GM18519 (cell line): ENCODE results near the gene CDK14.
A peak's percentile ranks its signal among the peaks of the same experiment; 100 is the strongest.

Experiments used
- ATAC-seq: cut with Tn5 transposase; IDR thresholded peaks from one replicate; pipeline ENCODE4 v1.9.1; 2021; ENCODE audit warnings: mild to moderate bottlenecking, moderate library complexity; ENCODE audit not compliant: unreplicated experiment, low FRiP score

Gene CDK14

DNA sequence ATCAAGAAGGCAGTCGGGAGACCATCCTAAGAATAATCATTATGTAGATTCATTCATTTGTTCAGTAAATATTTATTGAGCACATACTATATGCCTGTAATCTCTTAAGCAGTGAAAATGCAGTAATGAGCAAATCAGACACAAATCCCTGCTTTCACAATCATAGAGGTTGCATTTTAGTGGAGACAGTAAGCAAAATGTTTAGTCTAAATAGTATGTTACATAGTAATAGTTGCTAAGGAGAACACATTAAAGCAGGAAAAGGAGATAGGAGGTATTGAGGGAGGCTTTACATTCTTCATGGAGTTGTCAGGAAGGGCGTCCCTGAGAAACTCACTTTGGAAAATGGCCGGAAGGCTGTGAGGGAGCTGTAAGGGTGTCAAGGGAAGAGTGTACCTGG is 79.9 kb downstream of the CDK14 start:
- no peak for ATAC-seq

DNA sequence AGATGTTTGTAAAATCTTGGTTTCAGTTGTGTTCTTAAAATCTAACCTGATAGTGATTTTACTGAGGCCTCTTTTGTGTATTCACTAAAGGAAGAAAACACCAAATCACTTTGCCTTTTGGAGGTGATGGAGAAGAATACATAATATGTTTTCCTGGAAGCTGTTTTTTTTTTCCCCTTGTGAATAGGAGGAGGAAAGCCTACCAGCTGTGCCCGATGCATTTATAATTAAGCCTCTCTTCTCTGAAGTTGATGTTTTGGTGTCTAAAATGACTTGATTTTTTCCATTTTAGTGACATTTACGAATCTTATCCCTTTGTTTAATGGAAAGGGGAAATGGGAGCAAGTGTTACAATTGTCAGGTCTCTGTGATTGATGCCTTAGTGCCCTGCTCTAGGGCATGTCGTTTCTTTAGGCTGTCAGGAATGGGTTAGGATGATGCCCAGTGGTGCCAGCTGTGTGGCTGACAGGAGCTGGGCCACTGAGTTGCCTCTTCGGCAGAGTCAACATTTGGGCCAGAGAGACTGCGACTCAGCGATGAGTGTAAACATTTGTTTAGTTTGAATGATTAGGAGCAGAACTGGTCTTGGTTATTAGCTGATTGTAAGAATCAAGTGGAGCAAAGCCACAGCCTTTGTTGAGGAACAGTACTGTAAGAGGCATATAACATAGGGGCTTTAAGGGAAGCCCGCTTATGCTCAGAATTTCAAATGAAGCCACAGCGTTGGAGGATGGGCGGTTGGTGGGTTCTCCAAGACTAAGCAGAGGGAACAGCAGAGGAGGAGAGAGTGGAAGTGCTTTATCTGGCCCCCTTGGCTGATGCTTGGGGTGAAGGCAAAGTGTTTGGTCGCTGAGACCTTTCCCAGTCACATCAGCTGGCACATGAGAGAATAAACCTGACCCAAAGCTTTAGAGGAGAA is 81.6 kb downstream of the CDK14 start:
- ATAC-seq, result no peak

DNA sequence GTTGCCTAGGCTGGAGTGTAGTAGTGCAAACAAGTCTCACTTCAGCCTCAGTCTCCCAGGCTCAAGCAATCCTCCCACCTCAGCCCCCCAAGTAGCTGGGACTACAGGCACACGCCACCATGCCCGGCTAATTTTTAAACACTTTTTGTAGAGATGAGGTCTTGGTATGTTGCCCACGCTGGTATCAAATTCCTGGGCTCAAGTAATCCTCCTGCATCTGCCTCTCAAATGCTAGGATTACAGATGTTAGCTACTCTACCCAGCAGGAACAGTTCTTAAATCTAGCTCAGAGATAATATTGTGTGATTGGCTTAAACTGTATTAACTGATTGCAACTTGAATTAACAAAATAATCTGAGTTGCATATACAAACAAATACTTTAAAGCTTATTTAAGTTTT is 82.9 kb downstream of the CDK14 start:
- no peak for ATAC-seq

DNA sequence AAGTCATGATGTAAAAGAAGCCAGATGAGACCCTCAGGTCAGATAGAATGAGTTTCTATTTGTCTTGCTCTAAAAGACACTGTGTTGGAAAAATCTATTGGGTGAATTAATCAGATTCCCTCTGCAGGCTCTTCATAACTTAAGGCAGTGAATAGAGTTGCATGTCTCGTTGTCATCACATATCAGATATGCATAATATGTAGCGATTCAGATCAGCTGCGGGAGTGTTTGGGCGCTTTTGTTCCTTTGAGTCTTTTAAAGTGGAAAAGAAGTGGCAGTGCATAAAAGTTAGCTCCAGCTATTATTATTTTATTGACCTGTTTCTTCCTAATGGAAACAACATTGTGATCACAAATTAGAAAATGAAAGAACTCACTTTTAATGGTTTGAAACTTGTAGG is 84.4 kb downstream of the CDK14 start:
- ATAC-seq, result no peak

DNA sequence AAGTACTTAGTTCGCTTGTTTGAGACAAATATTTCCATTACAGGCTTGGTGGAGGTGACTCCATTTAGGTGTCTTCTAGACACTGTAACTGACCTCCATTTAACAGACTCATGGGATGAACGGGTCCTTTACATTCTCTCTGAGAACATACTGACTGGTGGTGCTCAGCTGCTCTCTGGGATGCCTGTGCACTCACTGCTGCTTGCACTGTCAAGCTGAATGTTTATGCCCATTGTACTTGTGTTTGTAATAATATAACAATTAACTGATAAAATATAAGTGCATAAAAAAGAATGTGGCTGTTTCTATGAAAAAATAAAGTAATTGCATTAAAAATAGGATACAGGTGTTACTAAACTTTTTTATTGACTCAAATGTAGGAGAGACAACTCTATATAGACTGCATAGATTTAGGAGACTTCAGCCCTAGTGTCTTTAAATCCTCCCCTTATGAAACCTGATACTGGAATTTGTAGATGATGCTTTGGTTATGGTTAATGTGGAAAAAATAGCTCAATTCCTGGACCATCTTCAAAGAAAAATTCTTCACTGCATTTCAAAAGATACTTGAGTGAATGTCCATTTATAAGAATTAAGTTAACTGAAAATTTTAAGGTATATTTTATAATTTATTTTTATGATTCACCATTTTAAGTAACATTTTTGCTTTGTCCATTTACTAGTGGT is 85.4 kb downstream of the CDK14 start:
- no peak for ATAC-seq

DNA sequence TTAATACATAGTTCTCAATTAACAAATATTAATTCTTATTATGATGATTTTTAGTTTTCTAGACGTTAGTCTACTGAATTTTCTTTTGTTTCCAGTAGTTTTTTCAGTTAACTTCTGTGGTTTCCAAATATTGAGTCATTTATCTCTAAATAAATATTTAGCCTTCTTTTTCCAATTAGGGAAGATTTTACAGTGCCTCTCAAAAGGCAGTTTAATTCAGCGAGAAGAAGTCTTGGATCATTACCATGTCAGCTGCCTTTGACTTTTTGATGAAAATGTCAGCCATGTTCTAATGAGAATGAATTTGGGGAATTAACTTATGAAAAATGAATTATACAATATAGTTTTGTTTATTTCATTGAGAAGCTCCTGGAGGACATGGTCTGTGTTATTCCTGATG is 90.0 kb downstream of the CDK14 start:
- ATAC-seq, result no peak

DNA sequence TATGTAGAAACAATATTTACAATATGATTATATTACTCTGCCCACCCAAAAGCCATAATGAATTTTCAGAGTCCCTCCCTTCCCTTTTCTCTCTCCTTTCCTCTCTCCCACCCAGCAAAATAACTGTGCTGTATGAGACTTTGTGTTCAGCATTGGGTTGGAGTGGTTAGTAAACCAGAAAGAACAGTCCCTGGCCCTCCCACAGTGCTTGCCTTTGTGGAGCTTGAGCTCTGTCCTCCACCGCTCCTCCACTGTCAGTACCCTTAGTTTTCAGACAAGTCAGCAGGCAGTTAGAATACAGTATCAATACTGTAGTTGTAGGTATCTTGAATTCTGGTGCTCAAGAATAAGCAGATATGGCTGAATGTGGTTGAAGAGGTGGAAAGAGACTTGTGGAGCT is 92.7 kb downstream of the CDK14 start:
- ATAC-seq, result no peak

DNA sequence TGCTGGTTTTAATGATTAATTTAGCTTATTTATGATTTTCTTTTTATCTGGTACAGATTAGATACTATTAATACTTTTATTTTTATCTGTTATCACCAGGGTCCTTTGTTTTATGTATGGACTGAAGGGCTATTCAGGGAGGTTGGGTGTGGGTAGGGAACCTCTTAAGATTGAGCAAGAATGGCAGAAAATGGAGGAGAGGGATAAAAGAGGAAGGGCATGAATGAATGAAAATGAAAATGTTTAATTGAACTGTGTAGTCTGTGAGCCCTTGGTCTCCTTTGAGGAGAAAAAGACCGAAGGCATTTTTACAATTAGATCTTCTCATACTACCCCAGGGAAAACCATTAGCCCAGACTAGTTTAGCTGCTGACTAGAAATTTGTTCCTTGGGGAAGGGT is 93.1 kb downstream of the CDK14 start:
- ATAC-seq, result no peak

DNA sequence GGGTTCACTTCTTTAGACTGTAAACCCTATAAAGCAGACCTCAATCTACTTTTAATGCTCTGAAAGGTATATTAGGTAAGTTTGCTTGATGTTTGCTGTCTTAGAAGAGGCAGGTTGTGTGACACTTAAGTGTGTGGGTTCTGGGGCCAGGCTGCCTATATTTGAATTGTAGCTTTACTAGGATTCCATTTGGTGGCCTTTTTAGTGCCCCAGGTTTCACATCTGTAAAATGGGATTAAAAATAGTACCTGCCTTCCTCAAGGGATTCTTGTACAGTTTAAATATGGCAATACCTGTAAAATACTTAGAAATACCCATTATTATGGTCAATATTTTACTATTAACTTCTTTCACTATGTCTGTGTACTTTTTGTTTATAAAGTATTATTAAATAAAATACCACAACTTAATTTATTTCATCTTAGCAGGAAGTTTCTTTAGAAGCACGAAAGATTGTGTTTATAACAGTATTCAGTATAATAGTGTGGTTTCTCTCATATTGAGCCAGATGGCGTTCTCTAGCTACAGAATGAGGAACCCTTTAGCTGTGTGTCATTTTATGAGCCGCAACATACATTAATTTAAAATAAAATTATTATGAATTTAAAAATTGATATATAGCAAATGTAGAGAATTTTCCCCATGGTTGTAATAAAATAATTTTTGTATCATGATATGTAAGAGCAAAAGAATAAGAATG is 94.2 kb downstream of the CDK14 start:
- peak; percentile 70 for ATAC-seq

DNA sequence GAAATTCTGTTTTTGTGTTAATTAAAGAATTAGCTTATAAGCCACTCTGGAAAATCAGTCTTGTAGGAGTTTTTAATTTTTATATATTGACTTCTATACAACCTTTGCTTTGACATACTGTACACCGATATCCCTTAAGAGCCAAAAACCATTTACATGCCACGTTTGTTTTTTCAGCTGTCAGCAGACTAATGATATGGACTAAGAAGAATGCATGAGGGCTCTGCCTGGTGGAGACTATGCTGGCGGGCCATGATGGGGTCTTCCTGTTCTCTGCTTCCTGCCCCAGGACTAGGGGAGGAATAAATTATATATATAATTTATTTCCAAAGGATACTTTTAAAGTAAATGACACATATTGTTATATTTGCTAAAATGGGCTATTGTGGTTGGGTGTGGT is 96.3 kb downstream of the CDK14 start:
- ATAC-seq, result no peak

DNA sequence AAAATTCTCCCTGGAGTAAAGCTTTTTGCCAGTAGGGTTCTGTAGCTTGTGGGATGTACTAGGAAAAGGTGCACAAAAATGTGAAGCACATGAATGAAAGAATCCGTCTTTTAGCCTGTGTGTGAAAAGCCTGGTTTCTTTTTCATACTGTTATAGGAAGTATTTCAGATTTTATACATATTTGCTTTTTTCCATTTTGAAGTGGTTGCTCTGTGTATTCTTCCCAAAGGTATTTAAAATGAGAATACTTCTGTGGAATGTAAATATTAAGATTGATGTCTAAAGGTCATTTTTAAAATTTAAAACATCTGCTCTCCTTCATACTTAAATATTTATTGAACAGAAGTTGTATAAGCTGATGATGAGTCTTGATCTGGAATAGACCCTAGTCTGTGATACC is 96.8 kb downstream of the CDK14 start:
- ATAC-seq, result no peak

DNA sequence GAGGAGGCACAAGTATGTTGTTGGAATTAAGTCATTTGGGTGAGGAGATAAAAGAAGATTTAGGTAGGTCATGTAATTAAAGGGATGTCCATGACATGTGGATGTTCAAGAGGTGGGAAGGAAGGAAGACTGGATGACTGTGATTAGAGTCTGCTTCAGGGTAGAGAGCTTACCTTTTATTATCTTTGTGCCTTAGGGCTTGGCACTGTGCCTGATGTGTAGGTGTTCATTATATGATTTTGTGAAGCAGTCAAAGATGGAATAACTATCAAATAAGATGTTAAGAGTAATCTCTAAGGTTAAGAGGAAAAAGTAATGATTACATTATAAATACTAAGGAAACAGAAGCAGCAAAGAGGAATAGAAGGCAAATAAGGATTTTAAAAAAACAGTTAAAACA is 97.8 kb downstream of the CDK14 start:
- no peak for ATAC-seq

DNA sequence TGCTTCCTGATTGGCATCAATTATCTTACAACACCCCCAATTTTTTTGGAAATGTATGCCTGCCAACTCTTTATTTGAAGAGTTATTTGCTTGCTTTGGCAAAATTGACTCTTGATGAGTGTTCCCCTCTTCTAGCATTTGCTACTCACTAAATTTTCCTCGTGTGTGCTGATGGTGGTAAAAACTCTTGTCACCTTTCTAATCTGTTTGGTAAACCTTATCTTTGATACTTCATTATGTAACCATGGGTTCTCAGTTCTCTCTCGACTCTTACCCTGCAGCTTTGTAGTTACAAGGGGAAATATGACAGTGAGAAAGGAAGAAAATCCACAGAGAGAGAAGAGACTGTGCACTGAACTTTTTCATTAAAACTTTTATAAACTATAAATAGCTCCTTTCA is 102.5 kb downstream of the CDK14 start:
- no peak for ATAC-seq

DNA sequence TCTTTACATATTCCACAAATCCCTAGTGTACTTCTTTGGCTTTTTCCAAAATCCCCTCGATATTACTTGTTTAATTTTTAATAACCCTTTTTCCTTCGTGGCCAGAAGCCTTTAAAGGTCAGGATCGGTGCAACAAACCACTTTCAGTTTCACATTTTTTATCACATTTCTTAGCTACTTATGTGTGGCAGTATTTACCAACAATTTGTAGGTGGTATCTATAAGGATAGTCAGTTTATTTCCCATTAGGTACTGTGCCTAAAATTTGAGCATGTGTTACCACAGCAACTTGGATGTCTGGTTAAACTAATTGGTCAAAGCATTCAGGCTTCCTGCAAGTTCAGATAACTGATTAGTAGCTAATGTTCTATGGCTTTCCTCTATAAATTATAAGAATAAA is 104.9 kb downstream of the CDK14 start:
- ATAC-seq, result no peak

DNA sequence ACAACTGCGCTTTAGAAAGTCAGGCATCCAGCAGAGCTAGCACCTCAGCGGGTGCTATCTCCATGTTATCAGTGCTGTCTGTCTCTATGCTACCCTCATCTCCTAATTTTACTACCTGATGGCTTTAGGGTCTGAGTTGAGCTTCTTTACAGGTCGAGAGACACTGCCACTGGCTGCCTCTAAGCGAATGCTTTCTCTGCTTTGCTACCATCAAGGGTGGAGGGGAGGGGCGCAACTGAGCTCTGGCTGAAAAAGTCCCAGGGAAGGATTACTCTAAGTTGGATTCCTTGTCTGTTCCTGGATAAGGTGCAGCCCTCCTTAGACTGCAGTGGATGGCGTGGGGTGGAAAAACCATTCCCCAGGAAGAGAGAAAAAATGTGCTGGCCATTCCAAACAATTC is 105.7 kb downstream of the CDK14 start:
- ATAC-seq, result no peak

DNA sequence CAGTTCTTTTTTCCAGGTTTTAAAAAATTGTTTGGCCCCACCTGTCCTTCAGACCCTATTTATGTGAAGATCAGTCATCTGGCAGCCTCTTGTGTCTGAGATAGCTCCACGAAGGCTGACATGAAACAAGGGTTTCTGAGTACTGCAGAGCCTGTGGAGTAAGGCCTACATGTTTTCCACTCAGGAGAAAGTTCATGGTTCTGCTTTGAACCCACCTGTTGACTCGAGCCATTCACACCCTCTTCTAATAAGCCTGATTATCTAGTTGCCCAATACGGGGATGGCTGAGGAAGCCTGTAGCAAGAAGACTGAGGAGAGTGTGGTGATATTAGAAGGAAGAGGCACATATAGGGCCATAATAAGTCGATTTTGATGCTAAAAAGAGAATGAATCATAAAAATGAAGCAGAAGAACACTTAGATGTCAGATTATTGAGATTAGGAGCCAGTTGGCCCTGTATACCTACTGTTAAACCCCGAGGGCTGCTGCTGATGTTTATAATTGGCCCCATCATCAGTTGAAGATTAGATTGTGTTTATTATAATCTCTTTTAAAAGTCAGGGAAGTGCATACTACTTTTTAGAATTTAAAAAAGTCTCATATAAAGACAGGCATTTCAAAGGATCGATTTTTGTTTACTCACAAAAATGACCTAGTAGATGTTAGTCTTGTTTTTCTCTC is 109.4 kb downstream of the CDK14 start:
- no peak for ATAC-seq

DNA sequence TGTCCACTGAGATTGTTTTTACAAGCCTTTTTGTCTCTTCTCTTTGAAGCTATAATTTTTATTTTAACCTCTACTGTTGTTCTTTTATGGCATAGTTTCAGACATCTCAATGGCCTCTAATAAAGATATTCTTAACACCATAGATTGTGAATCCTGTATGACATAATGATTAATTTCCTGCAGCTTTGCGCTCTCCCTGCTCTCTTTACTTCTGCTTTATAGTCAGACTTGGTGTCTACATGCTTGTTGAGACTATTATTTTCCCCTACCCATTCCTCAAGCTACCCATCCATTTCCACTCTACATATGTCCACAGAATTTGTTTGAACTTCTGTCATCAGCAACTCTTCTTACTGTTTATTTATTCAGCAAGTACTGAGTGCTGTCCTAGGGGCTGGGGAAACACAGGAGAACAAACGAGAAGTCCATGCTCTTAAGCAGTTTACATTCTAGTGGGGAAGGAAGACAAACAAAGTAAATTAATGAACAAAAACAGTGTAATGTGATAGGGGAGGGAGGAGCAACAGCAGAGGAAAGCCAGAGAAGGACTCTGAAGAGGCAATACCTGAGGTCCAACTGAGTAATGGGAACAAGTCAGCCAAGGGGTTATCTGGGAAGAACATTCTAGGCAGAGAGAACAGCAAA is 110.1 kb downstream of the CDK14 start:
- no peak for ATAC-seq

DNA sequence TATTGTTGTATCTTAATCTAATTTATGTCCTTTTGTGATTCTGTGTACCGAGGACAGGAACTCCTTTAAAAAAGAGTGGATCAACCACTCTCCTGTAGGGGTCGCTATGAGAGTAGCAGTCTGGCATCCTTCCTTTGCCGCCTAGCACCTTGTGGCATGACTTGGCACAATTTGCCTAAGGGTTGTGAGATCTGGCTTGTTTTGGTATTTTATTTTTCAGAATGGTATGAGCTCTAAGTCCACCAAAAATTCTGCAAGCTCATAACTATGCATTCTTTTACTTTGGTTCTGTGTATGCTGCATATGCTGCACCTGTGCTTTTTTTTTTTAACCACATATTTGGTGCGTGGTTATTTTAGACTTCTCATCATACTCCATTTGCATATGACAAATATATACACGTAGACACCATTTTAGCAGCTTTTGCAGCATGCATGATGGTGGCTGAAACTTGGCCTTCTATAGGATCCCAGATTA is 112.8 kb downstream of the CDK14 start:
- peak; percentile 62 for ATAC-seq

DNA sequence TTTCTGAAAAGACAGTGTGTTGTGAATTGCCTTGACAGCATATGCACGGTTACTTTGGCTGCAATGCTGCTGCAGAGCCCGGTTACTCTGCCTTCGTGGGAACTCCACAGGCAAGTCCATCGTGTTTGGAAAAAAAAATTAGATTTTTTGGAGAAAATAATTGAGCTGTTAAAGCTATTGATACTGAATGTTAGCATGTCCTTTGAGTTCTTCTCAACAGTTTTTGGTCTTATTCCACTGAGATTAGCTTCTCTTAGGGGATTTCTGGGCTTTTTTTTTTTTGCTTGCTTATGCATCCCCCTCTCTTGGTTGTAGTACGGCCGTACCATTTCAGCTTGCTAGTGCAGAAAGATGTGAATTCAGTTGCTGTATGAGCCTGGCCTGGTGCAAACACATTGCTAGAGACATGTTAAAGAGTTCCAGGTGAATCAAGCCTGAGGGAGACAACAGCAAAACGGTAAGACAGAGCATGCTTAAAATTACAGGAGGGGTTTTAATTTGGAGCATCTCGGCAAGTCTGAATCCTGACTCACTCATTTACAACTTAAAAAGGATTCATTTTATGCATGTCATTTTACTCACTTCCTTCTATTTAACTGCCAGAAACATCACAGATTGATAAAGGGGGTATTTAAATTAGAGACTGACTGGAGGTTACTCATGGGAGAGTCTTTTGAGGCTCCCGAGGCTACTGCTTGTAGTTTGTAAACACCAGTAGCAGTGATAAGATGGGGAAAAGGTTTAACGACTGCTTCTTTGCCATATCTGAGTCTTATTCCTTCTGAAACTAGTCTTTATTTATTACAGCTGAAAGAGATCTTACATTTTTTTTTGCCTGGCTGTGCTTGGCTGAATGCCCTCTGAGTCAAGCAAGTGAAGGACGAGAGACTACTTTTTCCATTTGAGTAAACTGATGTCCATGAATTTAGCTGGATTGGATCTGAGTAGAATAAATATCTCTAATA is 113.7 kb downstream of the CDK14 start:
- ATAC-seq, result peak; percentile 30
